HCT116 (cell line): ENCODE results near the gene SLC35E2B. TPM values are rescaled to one million over a fixed set of nuclear protein-coding genes. Genes with fewer than 3 reads are reported as not detected.

Experiments
- ATAC-seq: fragments of 200-7000 bp; cut with Tn5 transposase; 2 replicates; pipeline ENCODE4 v1.9.1; 2020; ENCODE audit warnings: mild to moderate bottlenecking, moderate library complexity
- BruUV-seq: library from RNA; stranded (reverse); fragments of 400-500 nt; replicated peaks from 2 replicates; lab custom pipeline; 2021; lab: Mats Ljungman, UMichigan
- CTCF ChIA-PET: fragments of 300-600 bp; sonication (Branson Sonifier 250); formaldehyde crosslinking; loops from one replicate; lab custom pipeline; 2021; ENCODE audit warnings: antibody characterized with exemption; lab: Charles Lee
- POLR2A ChIA-PET: fragments of 300-600, 350-600 bp; sonication (Branson Sonifier 250); formaldehyde crosslinking; loops from one replicate; lab custom pipeline; 2021; ENCODE audit warnings: antibody characterized with exemption; lab: Charles Lee
- RAD21 ChIA-PET, 2 experiments: fragments of 300-600 bp; sonication (Branson Sonifier 250); formaldehyde crosslinking; loops; one replicate each; lab custom pipeline; 2023; ENCODE audit warnings: low total read pairs in 2 of 2; ENCODE audit not compliant: uncharacterized antibody in 2 of 2, unreplicated experiment in 2 of 2, low non-redundant PET in 1 of 2; lab: Charles Lee
- DNase-seq: peaks from one replicate; pipeline ENCODE4 v3.0.0-alpha.2; 2010; ENCODE audit warnings: low read depth, low spot score
- H2AFZ ChIP-seq: fragments of 200-600 bp; shearing (Covaris generic), sonication (generic); 2 replicates; pipeline ENCODE4 v1.6.1; 2017; ENCODE audit warnings: low read depth, mixed run types, mixed read lengths, antibody characterized with exemption, low read length; ENCODE audit not compliant: poor library complexity, severe bottlenecking
- H3K27ac ChIP-seq: 2 replicates; pipeline ENCODE4 v1.5.1; 2012; ENCODE audit warnings: low read depth, low read length
- H3K27me3 ChIP-seq: fragments of 200-600 bp; sonication (generic); 2 replicates; pipeline ENCODE4 v1.6.1; 2016; ENCODE audit warnings: mixed run types, low read length, mixed read lengths; ENCODE audit not compliant: insufficient read depth
- H3K36me3 ChIP-seq, 2 experiments: fragments of 200-500 bp in 1 of 2; fragments of 200-600 bp in 1 of 2; sonication (Bioruptor generic) in 1 of 2; sonication (generic) in 1 of 2; 2 replicates each; pipeline versions ENCODE4 v1.5.1 to v1.6.1; 2014 to 2016; ENCODE audit warnings: low read length in 2 of 2, inconsistent platforms in 1 of 2, mixed read lengths in 1 of 2, mixed run types in 1 of 2; ENCODE audit not compliant: insufficient read depth in 2 of 2, control insufficient read depth in 1 of 2
- H3K4me1 ChIP-seq, 2 experiments: fragments of 200-600 bp in 1 of 2; sonication (generic) in 1 of 2; 2 replicates each; pipeline versions ENCODE4 v1.5.1 to v1.6.1; 2012 to 2017; ENCODE audit warnings: low read length in 2 of 2, inconsistent platforms in 1 of 2, mild to moderate bottlenecking in 1 of 2, mixed read lengths in 1 of 2, mixed run types in 1 of 2, moderate library complexity in 1 of 2; ENCODE audit not compliant: insufficient read depth in 2 of 2, control insufficient read depth in 1 of 2
- H3K4me2 ChIP-seq: fragments of 200-600 bp; sonication (generic); 2 replicates; pipeline ENCODE4 v1.6.1; 2017; ENCODE audit warnings: mixed run types, low read length, mixed read lengths
- H3K4me3 ChIP-seq, 2 experiments: fragments of 200-600 bp in 1 of 2; sonication (generic) in 1 of 2; replicated peaks in 1 of 2; 2 replicates each; pipeline ENCODE4 v1.5.1; 2011 to 2016; ENCODE audit warnings: low read length in 2 of 2, control low read depth in 1 of 2, low read depth in 1 of 2, mild to moderate bottlenecking in 1 of 2, mixed read lengths in 1 of 2, mixed run types in 1 of 2
- H3K79me2 ChIP-seq: fragments of 200-600 bp; sonication (generic); 2 replicates; pipeline ENCODE4 v1.6.1; 2017; ENCODE audit warnings: mild to moderate bottlenecking, mixed run types, low read length, moderate library complexity, mixed read lengths; ENCODE audit not compliant: insufficient read depth
- H3K9ac ChIP-seq: fragments of 200-600 bp; sonication (generic); 2 replicates; pipeline ENCODE4 v1.6.1; 2016; ENCODE audit warnings: low read length, mixed read lengths
- H3K9me2 ChIP-seq: fragments of 200-600 bp; sonication (generic), shearing (Covaris generic); 2 replicates; pipeline ENCODE4 v1.6.1; 2017; ENCODE audit warnings: mixed run types, mild to moderate bottlenecking, moderate library complexity; ENCODE audit not compliant: insufficient read depth
- H3K9me3 ChIP-seq, 2 experiments: fragments of 200-500 bp in 1 of 2; fragments of 200-600 bp in 1 of 2; sonication (Bioruptor generic) in 1 of 2; sonication (generic) in 1 of 2; 2 replicates each; pipeline ENCODE4 v1.6.1; 2014 to 2017; ENCODE audit warnings: low read length in 2 of 2, mixed read lengths in 2 of 2, inconsistent platforms in 1 of 2, low read depth in 1 of 2, mild to moderate bottlenecking in 1 of 2, mixed run types in 1 of 2, moderate library complexity in 1 of 2; ENCODE audit not compliant: control insufficient read depth in 1 of 2, insufficient read depth in 1 of 2
- H4K20me1 ChIP-seq: fragments of 200-600 bp; sonication (generic), shearing (Covaris generic); 2 replicates; pipeline ENCODE4 v1.6.1; 2017; ENCODE audit warnings: mixed run types, mild to moderate bottlenecking, moderate library complexity; ENCODE audit not compliant: insufficient read depth
- ATF3 ChIP-seq: IDR thresholded peaks from 2 replicates; pipeline ENCODE4 v1.6.1; 2012
- CBX3 ChIP-seq: IDR thresholded peaks from 2 replicates; pipeline ENCODE4 v1.6.1; 2012; ENCODE audit warnings: low read depth
- EGR1 ChIP-seq: IDR thresholded peaks from 2 replicates; pipeline ENCODE4 v1.6.1; 2012; ENCODE audit warnings: low read depth
- ELF1 ChIP-seq: IDR thresholded peaks from 2 replicates; pipeline ENCODE4 v1.6.1; 2012; ENCODE audit warnings: low read depth, borderline replicate concordance
- EZH2 ChIP-seq: fragments of 200-600 bp; sonication (generic); IDR thresholded peaks from 2 replicates; pipeline ENCODE4 v1.6.1; 2017; ENCODE audit warnings: antibody characterized with exemption, mixed run types
- POLR2A ChIP-seq: IDR thresholded peaks from 2 replicates; pipeline ENCODE4 v1.7.0; 2011; ENCODE audit warnings: borderline replicate concordance; ENCODE audit not compliant: insufficient read depth, insufficient read length; ENCODE audit errors: extremely low read depth
- RAD21 ChIP-seq: IDR thresholded peaks from 2 replicates; pipeline ENCODE4 v1.6.1; 2012; ENCODE audit warnings: low read depth, mild to moderate bottlenecking
- TCF7L2 ChIP-seq: IDR thresholded peaks from 2 replicates; pipeline ENCODE4 v1.7.0; 2011; ENCODE audit warnings: borderline replicate concordance, inconsistent platforms; ENCODE audit not compliant: insufficient read depth, insufficient read length; ENCODE audit errors: extremely low read depth
- ZFX ChIP-seq: fragments of 450-650 bp; IDR thresholded peaks from 2 replicates; pipeline ENCODE4 v1.6.1; 2017
- ZNF274 ChIP-seq: fragments of 200-500 bp; sonication (Bioruptor generic); IDR thresholded peaks from 2 replicates; pipeline ENCODE4 v1.6.1; 2014; ENCODE audit warnings: mild to moderate bottlenecking, low read depth, low read length, inconsistent platforms
- intact Hi-C: fragments of 100-400 bp; cut with micrococcal nuclease; formaldehyde crosslinking; loops from 2 replicates; pipeline ENCODE4 v1.10.0; 2022
- total RNA-seq: library from RNA; stranded (reverse); gene quantifications from one replicate; pipeline ENCODE4 v1.2.1, GENCODE V29; 2021; ENCODE audit not compliant: unreplicated experiment
- TF ChIP-seq, protein P1 (sequence below), 3 experiments: fragments of 200-600 bp in 1 of 3; sonication (generic) in 1 of 3; IDR thresholded peaks in 2 of 3; conservative IDR thresholded peaks in 1 of 3; 2 replicates each; pipeline ENCODE4 v1.5.1; 2012 to 2017; ENCODE audit warnings: low read depth in 2 of 3, low read length in 2 of 3, antibody characterized with exemption in 1 of 3, borderline replicate concordance in 1 of 3, control low read depth in 1 of 3, mild to moderate bottlenecking in 1 of 3, mixed read lengths in 1 of 3, mixed run types in 1 of 3, moderate library complexity in 1 of 3; ENCODE audit not compliant: insufficient read depth in 1 of 3
- TF ChIP-seq, protein P2 (sequence below): IDR thresholded peaks from 2 replicates; pipeline ENCODE4 v1.6.1; 2012; ENCODE audit warnings: low read depth

The SLC35E2B gene
- total RNA-seq, 1 experiment from 2014 or later: 30.3 TPM

- TF ChIP-seq, protein P1, sequence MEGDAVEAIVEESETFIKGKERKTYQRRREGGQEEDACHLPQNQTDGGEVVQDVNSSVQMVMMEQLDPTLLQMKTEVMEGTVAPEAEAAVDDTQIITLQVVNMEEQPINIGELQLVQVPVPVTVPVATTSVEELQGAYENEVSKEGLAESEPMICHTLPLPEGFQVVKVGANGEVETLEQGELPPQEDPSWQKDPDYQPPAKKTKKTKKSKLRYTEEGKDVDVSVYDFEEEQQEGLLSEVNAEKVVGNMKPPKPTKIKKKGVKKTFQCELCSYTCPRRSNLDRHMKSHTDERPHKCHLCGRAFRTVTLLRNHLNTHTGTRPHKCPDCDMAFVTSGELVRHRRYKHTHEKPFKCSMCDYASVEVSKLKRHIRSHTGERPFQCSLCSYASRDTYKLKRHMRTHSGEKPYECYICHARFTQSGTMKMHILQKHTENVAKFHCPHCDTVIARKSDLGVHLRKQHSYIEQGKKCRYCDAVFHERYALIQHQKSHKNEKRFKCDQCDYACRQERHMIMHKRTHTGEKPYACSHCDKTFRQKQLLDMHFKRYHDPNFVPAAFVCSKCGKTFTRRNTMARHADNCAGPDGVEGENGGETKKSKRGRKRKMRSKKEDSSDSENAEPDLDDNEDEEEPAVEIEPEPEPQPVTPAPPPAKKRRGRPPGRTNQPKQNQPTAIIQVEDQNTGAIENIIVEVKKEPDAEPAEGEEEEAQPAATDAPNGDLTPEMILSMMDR (IDR thresholded peaks at IDR 0.05 in 2 of 3, conservative IDR thresholded peaks at IDR 0.05 in 1 of 3; ENCODE audit: borderline replicate concordance in 1 of 3, insufficient read depth in 1 of 3, low read depth in 2 of 3, low read length in 2 of 3): no peak
- no peak for TF ChIP-seq RAD21
- TF ChIP-seq, protein P2, sequence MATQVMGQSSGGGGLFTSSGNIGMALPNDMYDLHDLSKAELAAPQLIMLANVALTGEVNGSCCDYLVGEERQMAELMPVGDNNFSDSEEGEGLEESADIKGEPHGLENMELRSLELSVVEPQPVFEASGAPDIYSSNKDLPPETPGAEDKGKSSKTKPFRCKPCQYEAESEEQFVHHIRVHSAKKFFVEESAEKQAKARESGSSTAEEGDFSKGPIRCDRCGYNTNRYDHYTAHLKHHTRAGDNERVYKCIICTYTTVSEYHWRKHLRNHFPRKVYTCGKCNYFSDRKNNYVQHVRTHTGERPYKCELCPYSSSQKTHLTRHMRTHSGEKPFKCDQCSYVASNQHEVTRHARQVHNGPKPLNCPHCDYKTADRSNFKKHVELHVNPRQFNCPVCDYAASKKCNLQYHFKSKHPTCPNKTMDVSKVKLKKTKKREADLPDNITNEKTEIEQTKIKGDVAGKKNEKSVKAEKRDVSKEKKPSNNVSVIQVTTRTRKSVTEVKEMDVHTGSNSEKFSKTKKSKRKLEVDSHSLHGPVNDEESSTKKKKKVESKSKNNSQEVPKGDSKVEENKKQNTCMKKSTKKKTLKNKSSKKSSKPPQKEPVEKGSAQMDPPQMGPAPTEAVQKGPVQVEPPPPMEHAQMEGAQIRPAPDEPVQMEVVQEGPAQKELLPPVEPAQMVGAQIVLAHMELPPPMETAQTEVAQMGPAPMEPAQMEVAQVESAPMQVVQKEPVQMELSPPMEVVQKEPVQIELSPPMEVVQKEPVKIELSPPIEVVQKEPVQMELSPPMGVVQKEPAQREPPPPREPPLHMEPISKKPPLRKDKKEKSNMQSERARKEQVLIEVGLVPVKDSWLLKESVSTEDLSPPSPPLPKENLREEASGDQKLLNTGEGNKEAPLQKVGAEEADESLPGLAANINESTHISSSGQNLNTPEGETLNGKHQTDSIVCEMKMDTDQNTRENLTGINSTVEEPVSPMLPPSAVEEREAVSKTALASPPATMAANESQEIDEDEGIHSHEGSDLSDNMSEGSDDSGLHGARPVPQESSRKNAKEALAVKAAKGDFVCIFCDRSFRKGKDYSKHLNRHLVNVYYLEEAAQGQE: no peak
- TF ChIP-seq EGR1: no peak
- no peak for TF ChIP-seq ELF1
- no peak for TF ChIP-seq CBX3
- no peak for TF ChIP-seq EZH2
- TF ChIP-seq ZNF274: no peak
- TF ChIP-seq ZFX: no peak
- TF ChIP-seq POLR2A: no peak
- TF ChIP-seq ATF3: no peak
- no peak for TF ChIP-seq TCF7L2
- TF ChIP-seq, all 23 proteins: peak for 0
- H3K9ac ChIP-seq: no peak overlapping the region
- no peaks in the 10 kb centered on the region for H3K9me3 ChIP-seq
- no TSS peak for BruUV-seq
- intact Hi-C loops: no loop called here
- H3K4me1 ChIP-seq: peaks cover 19 to 23% of the 10 kb centered on the region in 2 experiments
- POLR2A ChIA-PET: no interaction called here
- no peaks in the 10 kb centered on the region for H3K36me3 ChIP-seq
- RAD21 ChIA-PET: no interaction called here
- H3K4me3 ChIP-seq: no peak overlapping the region
- H3K9me2 ChIP-seq: no peaks in the 10 kb centered on the region
- no peak overlapping the region for H3K27ac ChIP-seq
- CTCF ChIA-PET: no interaction called here
- no peaks in the 10 kb centered on the region for H3K27me3 ChIP-seq
- H2AFZ ChIP-seq: no peak overlapping the region
- no peaks in the 10 kb centered on the region for H4K20me1 ChIP-seq
- peaks cover 15% of the 10 kb centered on the region; the same call in 1 of the 2 replicates for H3K79me2 ChIP-seq
- no peak overlapping the region for H3K4me2 ChIP-seq
- ATAC-seq (no peak), DNase-seq (no peak)
These were observed 8.4 kb downstream of the SLC35E2B start for GRCh38 chr1:1684031-1684681.
